Loucy (cell line): ENCODE data around the gene TTBK2.
"Not testable (repeated sequence)": the region's sequence is repeated elsewhere in the genome, so short reads cannot be mapped to it uniquely, and the experiment has no call there.

ENCODE experiments used
- H2AFZ ChIP-seq: fragments of 200-600 bp; sonication (generic); 2 replicates; pipeline ENCODE4 v1.6.0; 2016; ENCODE audit warnings: antibody characterized with exemption, mild to moderate bottlenecking, low read length, moderate library complexity
- H3F3A ChIP-seq: fragments of 200-600 bp; 2 replicates; pipeline ENCODE4 v1.6.0; 2016; ENCODE audit warnings: antibody characterized with exemption, low read depth, mild to moderate bottlenecking
- H3K27me3 ChIP-seq: fragments of 200-600 bp; sonication (generic); 2 replicates; pipeline ENCODE4 v1.6.1; 2014; ENCODE audit warnings: low read length, mild to moderate bottlenecking; ENCODE audit not compliant: insufficient read depth, poor library complexity, severe bottlenecking
- H3K36me3 ChIP-seq: fragments of 200-600 bp; sonication (generic); 2 replicates; pipeline ENCODE4 v1.6.1; 2016; ENCODE audit warnings: low read length; ENCODE audit not compliant: insufficient read depth
- H3K4me1 ChIP-seq: fragments of 200-600 bp; sonication (generic); 2 replicates; pipeline ENCODE4 v1.5.1; 2014; ENCODE audit warnings: low read length, mild to moderate bottlenecking; ENCODE audit not compliant: insufficient read depth, poor library complexity, severe bottlenecking
- H3K4me2 ChIP-seq: fragments of 200-600 bp; sonication (generic); 2 replicates; pipeline ENCODE4 v1.6.0; 2014; ENCODE audit warnings: antibody characterized with exemption, low read length, low read depth, mild to moderate bottlenecking; ENCODE audit not compliant: poor library complexity, severe bottlenecking
- H3K4me3 ChIP-seq: fragments of 200-600 bp; sonication (generic); 2 replicates; pipeline ENCODE4 v1.5.1; 2014; ENCODE audit warnings: low read length, mild to moderate bottlenecking, mixed read lengths; ENCODE audit not compliant: poor library complexity, severe bottlenecking
- H3K79me2 ChIP-seq: fragments of 200-600 bp; sonication (generic); 2 replicates; pipeline ENCODE4 v1.6.1; 2014; ENCODE audit warnings: low read length; ENCODE audit not compliant: insufficient read depth
- H3K9ac ChIP-seq: fragments of 200-600 bp; sonication (generic); 2 replicates; pipeline ENCODE4 v1.6.0; 2014; ENCODE audit warnings: mild to moderate bottlenecking, low read depth, low read length, moderate library complexity; ENCODE audit not compliant: poor library complexity, severe bottlenecking
- H3K9me2 ChIP-seq: fragments of 200-600 bp; sonication (generic); replicated peaks from 2 replicates; pipeline ENCODE4 v1.6.1; 2016; ENCODE audit warnings: low read depth, low read length, mixed read lengths
- H3K9me3 ChIP-seq: fragments of 200-600 bp; sonication (generic); 2 replicates; pipeline ENCODE4 v1.6.1; 2014; ENCODE audit warnings: mild to moderate bottlenecking, antibody characterized with exemption, low read length, low read depth; ENCODE audit not compliant: insufficient read depth
- H4K20me1 ChIP-seq: fragments of 200-600 bp; sonication (generic); 2 replicates; pipeline ENCODE4 v1.6.0; 2014; ENCODE audit warnings: antibody characterized with exemption, low read length, mild to moderate bottlenecking; ENCODE audit not compliant: insufficient read depth, poor library complexity, severe bottlenecking
- CTCF ChIP-seq: fragments of 200-600 bp; sonication (generic); conservative IDR thresholded peaks from 2 replicates; pipeline ENCODE4 v1.5.1; 2014; ENCODE audit warnings: mild to moderate bottlenecking, antibody characterized with exemption, low read length
- EZH2phosphoT487 ChIP-seq: fragments of 200-600 bp; IDR thresholded peaks from 2 replicates; pipeline ENCODE4 v1.6.1; 2018; ENCODE audit warnings: antibody characterized with exemption, mild to moderate bottlenecking, moderate library complexity, borderline replicate concordance

The TTBK2 gene

GRCh38 chr15:42761813-42762212 lies 158.8 kb downstream of the TTBK2 start:
- peaks cover 21% of the 10 kb centered on the region for H3K36me3 ChIP-seq
- not testable (repeated sequence) for H4K20me1 ChIP-seq, H3K9ac ChIP-seq, H3K27me3 ChIP-seq, H3K4me1 ChIP-seq, H2AFZ ChIP-seq, H3K79me2 ChIP-seq, H3K4me2 ChIP-seq, H3K4me3 ChIP-seq, H3F3A ChIP-seq, H3K9me2 ChIP-seq
- H3K9me3 ChIP-seq: peaks cover 14% of the 10 kb centered on the region

GRCh38 chr15:42760759-42761158 lies 159.8 kb downstream of the TTBK2 start:
- no peaks in the 10 kb centered on the region for H3K4me1 ChIP-seq
- H3K9ac ChIP-seq: no peak overlapping the region

GRCh38 chr15:42759093-42759492 lies 161.5 kb downstream of the TTBK2 start:
- Histone ChIP-seq H3F3A (no peaks in the 10 kb centered on the region), H4K20me1 (no peaks in the 10 kb centered on the region), H3K79me2 (peaks cover 9% of the 10 kb centered on the region), H3K27me3 (no peaks in the 10 kb centered on the region), H3K9me3 (peaks cover 14% of the 10 kb centered on the region), H3K9ac (no peak overlapping the region), H3K4me2 (no peak overlapping the region), H3K4me3 (no peak overlapping the region), H2AFZ (no peak overlapping the region), H3K36me3 (peaks cover 21% of the 10 kb centered on the region), H3K4me1 (no peaks in the 10 kb centered on the region), H3K9me2 (no peaks in the 10 kb centered on the region)
- TF ChIP-seq CTCF: no peak
- no peak for TF ChIP-seq EZH2phosphoT487

More at GRCh38 chr15:42760759-42761158, 159.8 kb downstream of the TTBK2 start:
- Histone ChIP-seq H3K4me3 (no peak overlapping the region), H3K4me2 (no peak overlapping the region), H3K36me3 (peaks cover 21% of the 10 kb centered on the region), H3K27me3 (no peaks in the 10 kb centered on the region), H2AFZ (no peak overlapping the region), H3F3A (no peaks in the 10 kb centered on the region), H4K20me1 (no peaks in the 10 kb centered on the region), H3K79me2 (peaks cover 9% of the 10 kb centered on the region), H3K9me2 (no peaks in the 10 kb centered on the region), H3K9me3 (peaks cover 14% of the 10 kb centered on the region)
- TF ChIP-seq CTCF: no peak
- no peak for TF ChIP-seq EZH2phosphoT487

- Histone ChIP-seq H3K9me3 (no peaks in the 10 kb centered on the region), H3K4me1 (peaks cover 6% of the 10 kb centered on the region), H2AFZ (no peak overlapping the region), H3K4me3 (no peak overlapping the region), H3K9ac (no peak overlapping the region), H3K27me3 (no peaks in the 10 kb centered on the region), H3K79me2 (no peaks in the 10 kb centered on the region), H3K4me2 (no peak overlapping the region), H3K36me3 (peaks cover 47% of the 10 kb centered on the region; the same call in 1 of the 2 replicates), H4K20me1 (no peaks in the 10 kb centered on the region), H3F3A (no peaks in the 10 kb centered on the region), H3K9me2 (no peaks in the 10 kb centered on the region)
- TF ChIP-seq EZH2phosphoT487: no peak
- TF ChIP-seq CTCF: no peak
Measured at GRCh38 chr15:42750306-42750705, 170.3 kb downstream of the TTBK2 start.
